ENCODE measurements around the gene MTCL1.

Gene MTCL1

GRCh38 chr18:8854550-8854949 is 149.2 kb downstream of the MTCL1 start:
- H3K4me1 Mint-ChIP-seq = no peaks in the 10 kb centered on the region
- H3K4me3 Mint-ChIP-seq = no peak overlapping the region
- H3K9me3 Mint-ChIP-seq = no peaks in the 10 kb centered on the region
- H3K27ac Mint-ChIP-seq = peak overlapping the region in 1 of 3 experiments; percentile 43
- H3K27me3 Mint-ChIP-seq (ENCODE audit: low read depth) = no peaks in the 10 kb centered on the region
- no peaks in the 10 kb centered on the region for H3K36me3 Mint-ChIP-seq (ENCODE audit: low read depth)
- TF ChIP-seq CTCF (IDR thresholded peaks at IDR 0.05; ENCODE audit: unreplicated experiment in 3 of 3) = no peak

GRCh38 chr18:8854962-8855361 is 149.6 kb downstream of the MTCL1 start:
- H3K27ac Mint-ChIP-seq = peak overlapping the region in 1 of 3 experiments; percentile 43
- no peaks in the 10 kb centered on the region for H3K36me3 Mint-ChIP-seq (ENCODE audit: low read depth)
- no peaks in the 10 kb centered on the region for H3K9me3 Mint-ChIP-seq
- H3K27me3 Mint-ChIP-seq (ENCODE audit: low read depth) = no peaks in the 10 kb centered on the region
- H3K4me3 Mint-ChIP-seq = no peak overlapping the region
- TF ChIP-seq CTCF (IDR thresholded peaks at IDR 0.05; ENCODE audit: unreplicated experiment in 3 of 3) = no peak
- no peaks in the 10 kb centered on the region for H3K4me1 Mint-ChIP-seq

GRCh38 chr18:8856212-8856611 is 150.9 kb downstream of the MTCL1 start:
- H3K36me3 Mint-ChIP-seq (ENCODE audit: low read depth) = no peaks in the 10 kb centered on the region
- H3K4me3 Mint-ChIP-seq = no peak overlapping the region
- TF ChIP-seq CTCF (IDR thresholded peaks at IDR 0.05; ENCODE audit: unreplicated experiment in 3 of 3) = no peak
- H3K27me3 Mint-ChIP-seq (ENCODE audit: low read depth) = no peaks in the 10 kb centered on the region
- no peaks in the 10 kb centered on the region for H3K9me3 Mint-ChIP-seq
- no peak overlapping the region for H3K27ac Mint-ChIP-seq
- no peaks in the 10 kb centered on the region for H3K4me1 Mint-ChIP-seq

GRCh38 chr18:8856769-8857393 is 151.5 kb downstream of the MTCL1 start:
- no peak for TF ChIP-seq CTCF (IDR thresholded peaks at IDR 0.05; ENCODE audit: unreplicated experiment in 3 of 3)
- H3K4me3 Mint-ChIP-seq = no peak overlapping the region
- no peak overlapping the region for H3K27ac Mint-ChIP-seq
- H3K9me3 Mint-ChIP-seq = no peaks in the 10 kb centered on the region
- no peaks in the 10 kb centered on the region for H3K36me3 Mint-ChIP-seq (ENCODE audit: low read depth)
- H3K27me3 Mint-ChIP-seq (ENCODE audit: low read depth) = no peaks in the 10 kb centered on the region
- no peaks in the 10 kb centered on the region for H3K4me1 Mint-ChIP-seq

GRCh38 chr18:8857806-8858205 is 152.4 kb downstream of the MTCL1 start:
- no peak for TF ChIP-seq CTCF (IDR thresholded peaks at IDR 0.05; ENCODE audit: unreplicated experiment in 3 of 3)
- no peak overlapping the region for H3K27ac Mint-ChIP-seq
- H3K36me3 Mint-ChIP-seq (ENCODE audit: low read depth) = no peaks in the 10 kb centered on the region
- no peaks in the 10 kb centered on the region for H3K9me3 Mint-ChIP-seq
- no peak overlapping the region for H3K4me3 Mint-ChIP-seq
- no peaks in the 10 kb centered on the region for H3K4me1 Mint-ChIP-seq
- H3K27me3 Mint-ChIP-seq (ENCODE audit: low read depth) = no peaks in the 10 kb centered on the region

- peaks cover 8% of the 10 kb centered on the region for H3K27me3 Mint-ChIP-seq (ENCODE audit: low read depth)
- TF ChIP-seq CTCF (IDR thresholded peaks at IDR 0.05; ENCODE audit: unreplicated experiment in 3 of 3) = no peak
- no peaks in the 10 kb centered on the region for H3K36me3 Mint-ChIP-seq (ENCODE audit: low read depth)
- H3K4me1 Mint-ChIP-seq = no peaks in the 10 kb centered on the region
- no peak overlapping the region for H3K27ac Mint-ChIP-seq
- H3K4me3 Mint-ChIP-seq = no peak overlapping the region
- no peaks in the 10 kb centered on the region for H3K9me3 Mint-ChIP-seq
These were observed 153.6 kb downstream of the MTCL1 start for GRCh38 chr18:8858888-8859511.
